ENCODE results near the gene SYT11. TPM values are rescaled to one million over a fixed set of nuclear protein-coding genes. Genes with fewer than 3 reads are reported as not detected.
A peak's percentile ranks its signal among the peaks of the same experiment; 100 is the strongest.

SYT11 gene
- total and polyA plus RNA-seq, 7 experiments from 2014 or later = 0.39 to 22.9 (median 1.4) TPM

DNA sequence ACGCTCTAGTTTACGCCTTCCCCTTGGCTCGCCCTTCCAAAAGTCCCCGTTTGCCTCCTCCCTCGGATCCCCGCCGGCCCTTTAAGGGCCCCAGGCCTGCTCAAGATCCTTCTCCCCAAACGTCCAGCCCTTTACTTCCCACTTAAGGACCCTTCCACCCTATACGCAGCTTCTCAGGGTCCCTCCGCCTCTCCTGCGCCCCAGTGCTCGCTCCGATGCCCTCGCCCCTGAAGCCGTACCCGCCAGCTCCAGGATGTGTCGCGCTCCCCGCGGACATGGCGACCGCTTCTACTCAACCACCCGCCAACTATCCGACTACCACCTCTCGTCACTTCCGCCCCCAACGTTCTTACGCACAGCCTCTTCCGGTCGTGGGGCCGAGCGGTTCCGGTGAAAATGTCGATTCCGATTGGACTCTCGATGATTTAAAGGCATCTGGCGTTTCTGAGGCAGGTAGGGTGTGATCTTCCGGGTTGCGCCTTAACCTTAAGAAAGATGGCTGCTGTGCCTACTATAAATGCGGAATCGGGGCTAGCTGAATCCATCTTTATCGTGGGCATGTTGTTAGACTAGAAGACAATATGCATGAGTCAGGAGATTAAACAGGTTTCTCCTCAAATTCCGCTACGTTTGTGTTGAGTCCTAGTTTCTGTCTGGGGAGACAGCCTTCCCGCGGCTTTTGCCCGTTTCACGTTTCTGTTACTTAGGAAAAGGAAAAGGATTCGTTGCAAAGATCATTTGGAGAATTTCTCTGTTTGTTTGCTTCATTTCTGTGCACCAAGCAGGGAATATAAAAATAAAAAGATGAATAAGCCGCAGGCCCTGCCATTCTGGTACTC, 74.9 kb downstream of the SYT11 start, which contains the start of gene KHDC4:
KHDC4 (minus strand) TSS at position 317 of the 839 bp plus-strand sequence; CDS start at position 277, 40 bp downstream.
- intact Hi-C loops (cut with micrococcal nuclease) = loop anchor here (1.0 to 5.0 kb wide), 17 partner anchors 12 to 626 kb away; partner anchors contain the start of genes LAMTOR2 (in 2 of the 2), RIT1 (in 2 of the 2), ARHGEF2 (in 1 of the 2) and CCT3 (in 1 of the 2)
- Histone ChIP-seq H3K27ac (ENCODE audit: low read depth, low read length) (peak within 1 kb of the TSS; percentile 89), H3K27me3 (ENCODE audit: control insufficient read depth in 2 of 2, insufficient read depth in 2 of 2, low read length in 2 of 2) (no peaks in the 10 kb centered on the region), H3K9me3 (ENCODE audit: control insufficient read depth in 2 of 3, low read length in 3 of 3) (no peaks in the 10 kb centered on the region), H3K36me3 (ENCODE audit: control insufficient read depth in 2 of 3, insufficient read depth in 3 of 3, low read length in 3 of 3) (peaks cover 6 to 31% (median 11%) of the 10 kb centered on the region in 3 experiments), H3K4me1 (ENCODE audit: control insufficient read depth in 2 of 2, insufficient read depth in 2 of 2, low read length in 2 of 2) (peaks cover 40 to 42% of the 10 kb centered on the region in 2 donors), H3K4me3 (ENCODE audit: low read length) (peak within 1 kb of the TSS; percentile 87)
- peak within 1 kb of the TSS in 1 of 9 donors; percentile 22 for H3K27ac Mint-ChIP-seq
- POLR2A ChIA-PET = interaction anchor here (0.6 to 4.1 kb wide), 24 partner anchors 10 to 927 kb away, joined by 3 to 47 read pairs (median 4); partner anchors contain the start of genes ARHGEF2, SSR2 and SYT11
- CTCF ChIA-PET = interaction anchor here (0.5 to 3.9 kb wide), 4 partner anchors 19 to 54 kb away, joined by 4 to 29 read pairs (median 7); no protein-coding TSS in a partner anchor
- H3K27me3 Mint-ChIP-seq = no peaks in the 10 kb centered on the region
- peaks cover 15 to 42% (median 37%) of the 10 kb centered on the region in 7 donors for H3K4me1 Mint-ChIP-seq
- peaks cover 0 to 17% (median 3%) of the 10 kb centered on the region in 5 donors for H3K36me3 Mint-ChIP-seq
- DNase-seq (peak; percentile 79 to 98 (median 97)), ATAC-seq (peak; percentile 97)
- no peaks in the 10 kb centered on the region for H3K9me3 Mint-ChIP-seq
- no peak within 1 kb of the TSS for H3K4me3 Mint-ChIP-seq

Other genes with a start within 250 kb of the SYT11 start
- 100 to 1,000 TPM in 2 of 5 experiments, 10 to 100 TPM in 3; 54.8 to 129 (median 76.7) TPM for gene MSTO1, start 249.3 kb upstream of the SYT11 start, total RNA-seq
- gene MSTO1, start 249.3 kb upstream of the SYT11 start, polyA plus RNA-seq = 10 to 100 TPM; 15.6 to 26.8 TPM
- gene YY1AP1, start 170.8 kb upstream of the SYT11 start, total RNA-seq = 100 to 1,000 TPM in 2 of 5 experiments, 10 to 100 TPM in 3; 81.2 to 130 (median 88.2) TPM
- gene YY1AP1, start 170.8 kb upstream of the SYT11 start, polyA plus RNA-seq = 10 to 100 TPM; 37.4 to 59.3 TPM
- gene DAP3, start 170.5 kb upstream of the SYT11 start, total RNA-seq = 100 to 1,000 TPM; 112 to 155 (median 145) TPM
- gene DAP3, start 170.5 kb upstream of the SYT11 start, polyA plus RNA-seq = 100 to 1,000 TPM; 111 to 135 TPM
- 100 to 1,000 TPM in 4 of 5 experiments, 10 to 100 TPM in 1; 87.2 to 138 (median 106) TPM for gene GON4L, start 2.4 kb upstream of the SYT11 start, total RNA-seq
- gene GON4L, start 2.4 kb upstream of the SYT11 start, polyA plus RNA-seq = 10 to 100 TPM; 25.4 to 40.5 TPM
- gene RIT1, start 51.8 kb downstream of the SYT11 start, total RNA-seq = 10 to 100 TPM; 34.0 to 83.9 (median 41.4) TPM
- 10 to 100 TPM; 19.1 to 19.7 TPM for gene RIT1, start 51.8 kb downstream of the SYT11 start, polyA plus RNA-seq
- gene KHDC4, start 74.8 kb downstream of the SYT11 start, total RNA-seq = 100 to 1,000 TPM in 2 of 5 experiments, 10 to 100 TPM in 3; 64.6 to 117 (median 79.8) TPM
- gene KHDC4, start 74.8 kb downstream of the SYT11 start, polyA plus RNA-seq = 1 to 10 TPM; 8.1 to 9.3 TPM
- not detected for gene RXFP4, start 82.1 kb downstream of the SYT11 start, total RNA-seq
- 1 to 10 TPM in 1 of 2 donors, under 1 TPM in 1; 0.60 to 1.3 TPM for gene RXFP4, start 82.1 kb downstream of the SYT11 start, polyA plus RNA-seq
- 100 to 1,000 TPM; 108 to 236 (median 182) TPM for gene ARHGEF2, start 119.0 kb downstream of the SYT11 start, total RNA-seq
- 10 to 100 TPM; 17.0 to 28.5 TPM for gene ARHGEF2, start 119.0 kb downstream of the SYT11 start, polyA plus RNA-seq
- gene SSR2, start 161.4 kb downstream of the SYT11 start, total RNA-seq = 100 to 1,000 TPM; 207 to 278 (median 256) TPM
- gene SSR2, start 161.4 kb downstream of the SYT11 start, polyA plus RNA-seq = 100 to 1,000 TPM; 366 to 393 TPM
- 10 to 100 TPM; 16.2 to 37.6 (median 31.3) TPM for gene UBQLN4, start 194.2 kb downstream of the SYT11 start, total RNA-seq
- 1 to 10 TPM; 6.7 to 9.9 TPM for gene UBQLN4, start 194.2 kb downstream of the SYT11 start, polyA plus RNA-seq
- gene LAMTOR2, start 195.2 kb downstream of the SYT11 start, total RNA-seq = 10 to 100 TPM; 13.3 to 66.1 (median 27.9) TPM
- 10 to 100 TPM; 90.1 to 97.9 TPM for gene LAMTOR2, start 195.2 kb downstream of the SYT11 start, polyA plus RNA-seq
- 1 to 10 TPM in 4 of 5 experiments, not detected in 1; 1.1 to 2.7 (median 2.2) TPM for gene RAB25, start 201.6 kb downstream of the SYT11 start, total RNA-seq
- gene RAB25, start 201.6 kb downstream of the SYT11 start, polyA plus RNA-seq = 1 to 10 TPM; 1.5 to 1.8 TPM
- gene MEX3A, start 222.9 kb downstream of the SYT11 start, total RNA-seq = under 1 TPM in 4 of 5 experiments, not detected in 1; 0.05 to 0.15 (median 0.13) TPM
- gene MEX3A, start 222.9 kb downstream of the SYT11 start, polyA plus RNA-seq = not detected

Data from naive thymus-derived CD4-positive, alpha-beta T cell (primary cell).